ENCODE data around the gene LCN6.
"Not testable (repeated sequence)": the region's sequence is repeated elsewhere in the genome, so short reads cannot be mapped to it uniquely, and the experiment has no call there.

LCN6 gene

GRCh38 chr9:136760424-136760823, 12.1 kb upstream of the LCN6 start:
- no peak for DNase-seq (ENCODE audit: low read depth, low spot score)

DNA sequence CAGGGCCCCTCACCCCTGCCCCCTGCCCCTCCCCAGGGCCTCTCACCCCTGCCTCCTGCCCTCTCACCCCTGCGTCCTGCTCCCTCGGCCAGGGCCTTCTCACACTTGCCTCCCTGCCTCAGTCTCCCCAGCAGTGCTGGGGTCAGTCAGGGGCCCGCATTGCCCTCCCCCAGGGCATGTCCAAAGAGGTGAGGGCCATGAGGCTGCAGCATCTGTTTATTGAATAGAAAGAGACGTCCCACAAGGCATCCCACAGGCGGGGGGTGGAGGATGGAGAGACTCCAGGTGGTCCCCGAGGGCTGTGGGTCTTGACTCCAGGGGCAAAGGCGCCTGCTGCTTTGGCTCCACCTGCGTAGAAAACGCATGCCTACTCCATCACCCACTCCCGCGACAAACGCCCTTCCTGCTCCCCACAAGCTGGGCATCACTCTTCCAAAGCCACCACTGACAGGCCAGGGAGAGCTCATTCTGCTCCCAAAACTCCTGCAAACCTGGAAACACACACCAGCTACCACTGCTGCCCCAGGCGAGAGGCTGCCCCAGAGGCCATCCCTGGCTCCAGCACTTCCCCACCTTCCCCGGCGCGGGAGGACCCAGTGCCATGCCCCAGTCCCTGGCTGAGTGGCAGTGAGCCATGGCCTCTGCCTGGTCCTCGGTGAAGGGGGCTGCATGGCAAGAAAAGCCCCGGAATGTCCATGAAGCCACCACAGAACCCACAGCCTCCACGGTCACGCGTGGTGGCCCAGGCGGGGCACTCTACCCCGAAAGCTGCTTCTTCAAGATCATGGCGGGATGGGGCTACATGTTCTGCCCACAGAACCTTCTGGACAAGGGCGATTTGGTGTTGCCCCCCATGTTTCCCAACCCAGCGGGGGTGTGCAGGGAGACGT, 11.4 kb upstream of the LCN6 start:
- no peak for DNase-seq (ENCODE audit: low read depth, low spot score)

GRCh38 chr9:136759001-136759400, 10.7 kb upstream of the LCN6 start:
- no peak for DNase-seq (ENCODE audit: low read depth, low spot score)

DNA sequence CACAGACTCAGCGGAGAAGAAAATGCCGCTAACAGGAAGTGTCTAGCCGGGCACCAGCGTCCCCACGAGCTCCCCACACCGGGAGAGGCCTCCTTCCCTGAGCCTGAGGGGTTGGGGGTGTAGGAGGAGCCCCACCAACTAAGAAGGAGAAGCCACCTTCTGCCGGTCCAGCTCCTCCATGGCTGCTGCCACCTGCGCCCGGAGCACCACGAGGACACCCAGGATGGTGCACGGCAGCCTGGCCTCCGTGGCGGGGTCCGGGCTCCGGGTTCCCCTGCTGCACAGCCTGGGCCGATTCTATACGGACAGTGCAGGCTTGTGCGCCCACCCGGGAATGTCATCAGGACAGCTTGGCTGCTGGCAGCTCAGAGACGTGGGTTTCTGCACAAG, 9.4 kb upstream of the LCN6 start:
- DNase-seq (ENCODE audit: low read depth, low spot score): no peak

- DNase-seq (ENCODE audit: low read depth, low spot score): no peak
Observed at GRCh38 chr9:136757328-136757727, 9.0 kb upstream of the LCN6 start.

DNA sequence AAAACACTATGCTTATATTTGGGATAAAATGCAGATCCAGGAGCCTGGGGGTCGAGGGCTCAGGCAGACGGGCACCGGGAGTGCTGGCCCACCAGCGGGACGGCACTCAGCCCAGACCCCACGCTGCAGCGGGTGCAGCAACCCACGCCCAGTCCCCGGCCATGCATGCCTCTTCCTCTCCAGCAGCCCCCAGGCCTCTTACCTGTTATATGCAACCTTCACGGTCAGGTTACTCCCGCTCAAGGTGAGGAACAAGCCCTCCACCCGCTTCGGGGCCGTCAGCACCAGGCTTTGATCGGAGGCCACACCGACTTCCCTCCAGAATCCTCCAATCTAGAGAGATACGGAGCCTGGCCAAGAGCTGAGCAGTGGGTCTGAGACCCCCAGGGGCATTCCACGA, 8.5 kb upstream of the LCN6 start:
- no peak for DNase-seq (ENCODE audit: low read depth, low spot score)

DNA sequence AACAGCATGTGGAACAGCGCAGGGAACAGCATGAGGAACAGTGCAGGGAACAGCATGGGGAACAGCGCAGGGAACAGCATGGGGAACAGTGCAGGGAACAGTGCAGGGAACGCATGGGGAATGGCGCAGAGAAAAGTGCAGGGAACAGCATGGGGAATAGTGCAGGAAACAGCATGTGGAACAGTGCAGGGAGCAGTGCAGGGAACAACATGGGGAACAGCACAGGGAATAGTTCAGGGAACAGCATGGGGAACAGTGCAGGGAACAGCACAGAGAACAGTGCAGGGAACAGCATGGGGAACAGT, 7.8 kb upstream of the LCN6 start:
- DNase-seq (ENCODE audit: low read depth, low spot score): no peak

DNA sequence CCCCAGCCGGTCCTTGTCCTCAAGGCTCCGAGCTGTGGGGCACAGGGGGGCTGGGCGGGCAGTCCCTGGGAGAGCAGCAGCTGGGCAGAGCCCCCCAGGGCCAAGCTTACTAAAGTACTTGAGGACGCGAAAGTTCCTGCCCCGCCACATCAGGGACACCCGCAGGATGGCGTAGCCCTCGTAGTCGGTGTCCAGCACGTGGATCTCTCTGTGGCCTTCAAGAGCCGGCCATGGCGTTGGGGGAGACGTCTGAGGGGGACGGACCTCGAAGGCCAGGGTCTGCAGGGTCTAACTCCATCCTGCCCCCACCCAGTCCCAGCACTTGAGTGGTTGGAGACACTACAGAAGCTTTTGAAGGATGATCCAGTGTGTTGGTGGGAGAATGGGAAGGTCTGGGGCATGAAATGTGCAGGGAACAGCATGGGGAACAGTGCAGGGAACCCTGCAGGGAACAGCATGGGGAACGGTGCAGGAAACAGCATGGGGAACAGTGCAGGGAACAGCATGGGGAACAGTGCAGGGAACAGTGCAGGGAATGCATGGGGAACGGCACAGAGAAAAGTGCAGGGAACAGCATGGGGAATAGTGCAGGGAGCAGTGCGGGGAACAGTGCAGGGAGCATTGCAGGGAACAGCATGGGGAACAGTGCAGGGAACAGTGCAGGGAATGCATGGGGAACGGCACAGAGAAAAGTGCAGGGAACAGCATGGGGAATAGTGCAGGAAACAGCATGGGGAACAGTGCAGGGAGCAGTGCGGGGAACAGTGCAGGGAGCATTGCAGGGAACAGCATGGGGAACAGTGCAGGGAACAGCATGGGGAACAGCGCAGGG, 7.2 kb upstream of the LCN6 start:
- DNase-seq (ENCODE audit: low read depth, low spot score): not testable (repeated sequence)

DNA sequence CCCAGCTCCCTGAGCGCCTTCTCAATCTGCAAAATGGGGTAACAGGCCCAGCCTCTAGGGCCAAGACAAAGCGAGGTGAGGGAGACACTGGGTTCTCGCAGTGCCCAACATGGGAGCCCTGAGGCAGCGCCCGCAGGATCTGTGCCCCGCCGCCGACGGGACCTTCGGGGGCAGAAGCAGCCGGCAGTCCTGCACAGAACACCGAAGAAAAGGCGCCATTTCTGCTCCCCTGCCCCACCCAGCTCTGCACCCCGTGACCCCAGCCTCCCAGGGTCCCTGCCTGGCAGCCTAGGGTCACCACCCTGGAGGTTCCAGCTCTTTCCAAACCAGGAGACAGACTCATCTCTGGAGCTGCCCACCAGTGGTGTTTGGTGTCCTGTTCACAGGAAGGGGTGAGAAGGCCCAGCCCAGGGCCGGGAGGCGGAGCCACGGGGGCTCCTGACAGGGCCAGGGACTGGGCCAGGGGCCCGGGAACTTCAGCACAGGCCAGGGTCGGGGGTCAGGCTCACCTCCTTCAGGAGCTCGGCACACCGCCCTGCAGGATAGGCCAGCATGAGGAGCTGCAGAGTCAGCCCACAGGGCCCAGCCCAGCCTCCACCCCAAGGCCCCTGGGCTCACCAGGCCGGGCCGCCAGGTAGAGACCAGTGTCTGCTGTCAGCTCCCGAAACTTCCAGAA, 6.4 kb upstream of the LCN6 start:
- no peak for DNase-seq (ENCODE audit: low read depth, low spot score)

GRCh38 chr9:136754059-136754572, 5.8 kb upstream of the LCN6 start:
- DNase-seq (ENCODE audit: low read depth, low spot score): no peak

GRCh38 chr9:136753371-136754058, 5.2 kb upstream of the LCN6 start:
- no peak for DNase-seq (ENCODE audit: low read depth, low spot score)

GRCh38 chr9:136751814-136752213, 3.5 kb upstream of the LCN6 start:
- no peak for DNase-seq (ENCODE audit: low read depth, low spot score)

GRCh38 chr9:136751244-136751643, 2.9 kb upstream of the LCN6 start:
- DNase-seq (ENCODE audit: low read depth, low spot score): no peak

GRCh38 chr9:136750526-136750925, 2.2 kb upstream of the LCN6 start:
- DNase-seq (ENCODE audit: low read depth, low spot score): no peak

GRCh38 chr9:136748666-136749611, 614 bp upstream of the LCN6 start:
- DNase-seq (ENCODE audit: low read depth, low spot score): no peak

- no peak for DNase-seq (ENCODE audit: low read depth, low spot score)
Observed at GRCh38 chr9:136747161-136748060, 914 bp downstream of the LCN6 start.

GRCh38 chr9:136746621-136747020, 1.7 kb downstream of the LCN6 start:
- DNase-seq (ENCODE audit: low read depth, low spot score): no peak

- no peak for DNase-seq (ENCODE audit: low read depth, low spot score)
Observed at GRCh38 chr9:136746155-136746490, 2.2 kb downstream of the LCN6 start.

DNA sequence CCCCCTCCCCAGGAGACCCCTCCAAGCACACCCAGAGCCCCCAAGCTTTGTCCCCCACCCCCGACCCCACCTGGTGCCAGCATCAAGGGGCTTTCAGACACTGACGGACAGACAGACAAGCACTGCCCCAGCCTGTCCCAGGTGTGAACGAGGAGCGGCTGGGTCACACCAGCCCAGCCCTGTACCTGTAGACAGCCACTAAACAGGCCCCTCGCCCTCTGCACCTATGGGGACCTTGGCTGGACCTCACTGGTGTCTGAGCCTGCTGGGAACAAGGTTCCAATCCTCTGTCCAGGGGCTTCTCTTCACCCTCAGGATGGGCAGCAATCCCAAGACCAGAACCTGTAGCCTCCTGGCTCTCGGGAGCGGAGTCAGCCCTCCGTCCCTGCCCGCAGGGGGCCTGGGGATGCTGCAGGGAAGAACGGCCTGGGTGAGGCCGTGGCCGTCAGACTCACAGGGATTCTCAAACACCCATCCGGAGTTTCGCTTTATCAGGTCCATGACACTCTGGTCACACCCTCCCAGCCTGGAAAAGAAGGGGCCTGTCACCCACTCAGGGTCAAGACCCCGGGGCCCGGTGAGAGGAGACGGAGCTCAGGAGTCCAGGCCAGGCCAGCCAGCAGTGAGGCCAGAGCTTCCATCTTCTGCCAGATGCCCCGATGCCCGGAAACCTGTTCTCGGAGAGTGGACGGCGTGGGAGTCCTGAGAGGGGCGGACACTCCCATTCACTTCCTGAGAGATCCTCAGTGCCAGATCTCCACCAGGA, 2.8 kb downstream of the LCN6 start:
- DNase-seq (ENCODE audit: low read depth, low spot score): no peak
